ENCODE measurements around the gene RABL3. TPM values are rescaled to one million over a fixed set of nuclear protein-coding genes. Genes with fewer than 3 reads are reported as not detected.

RABL3 gene
- total and polyA plus RNA-seq, 2 donors: 8.5 to 14.8 TPM

DNA sequence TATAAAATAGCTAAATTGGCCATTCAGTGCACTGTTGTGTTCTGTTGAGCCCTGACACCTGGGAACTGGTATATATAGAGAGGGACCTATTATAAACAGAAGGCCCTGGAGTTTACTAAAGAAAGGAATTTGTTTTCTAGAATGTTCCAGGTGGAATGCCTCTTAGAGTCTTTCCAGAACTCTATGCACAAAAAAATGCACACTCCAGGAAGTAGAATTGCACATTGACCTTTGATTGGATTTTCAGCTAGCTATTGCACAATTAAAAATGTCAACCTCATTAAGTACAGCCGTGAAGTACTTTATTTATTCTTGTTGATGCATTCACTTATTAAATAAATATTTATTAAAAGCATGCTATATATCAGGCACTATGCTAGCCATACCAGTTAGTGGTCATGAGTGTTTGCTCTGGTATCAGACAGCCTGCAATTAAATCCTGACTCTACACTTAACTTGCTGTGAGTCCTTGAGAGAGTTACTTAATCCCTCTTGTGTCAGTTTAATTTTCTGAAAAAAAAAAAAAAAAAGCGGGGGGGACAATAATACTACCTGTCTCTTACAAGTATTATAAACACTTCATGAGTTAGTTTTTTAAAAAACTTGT lies 105.4 kb downstream of the RABL3 start:
- Histone ChIP-seq H3K4me1 (ENCODE audit: control insufficient read depth in 2 of 2, insufficient read depth in 2 of 2, low read length in 2 of 2) (no peaks in the 10 kb centered on the region), H3K36me3 (ENCODE audit: control insufficient read depth in 2 of 2, insufficient read depth in 2 of 2, low read length in 1 of 2) (no peaks in the 10 kb centered on the region), H3K27me3 (ENCODE audit: control insufficient read depth in 2 of 2, insufficient read depth in 1 of 2, low read length in 1 of 2) (no peaks in the 10 kb centered on the region), H3K9me3 (ENCODE audit: control insufficient read depth in 2 of 2, insufficient read depth in 1 of 2, low read length in 1 of 2) (no peaks in the 10 kb centered on the region), H3K27ac (ENCODE audit: low read depth in 1 of 2, low read length in 1 of 2) (no peak overlapping the region), H3K4me3 (ENCODE audit: low read length in 2 of 2) (no peak overlapping the region)
- WGBS: 98% methylated on average over 2 of the region's 2 CpGs
- no peak for DNase-seq (ENCODE audit: low read depth in 6 of 9, low spot score in 9 of 9)

Other genes with a start within 250 kb of the RABL3 start
- gene NDUFB4, start 146.2 kb downstream of the RABL3 start, total RNA-seq: 154 TPM
- 199 TPM for gene NDUFB4, start 146.2 kb downstream of the RABL3 start, polyA plus RNA-seq
- gene HGD, start 60.3 kb downstream of the RABL3 start, total RNA-seq: 0.38 TPM
- 1.9 TPM for gene HGD, start 60.3 kb downstream of the RABL3 start, polyA plus RNA-seq
- gene GTF2E1, start 228 bp upstream of the RABL3 start, total RNA-seq: 15.5 TPM
- gene GTF2E1, start 228 bp upstream of the RABL3 start, polyA plus RNA-seq: 11.1 TPM
- gene STXBP5L, start 165.7 kb upstream of the RABL3 start, total RNA-seq: 0.33 TPM
- 0.02 TPM for gene STXBP5L, start 165.7 kb upstream of the RABL3 start, polyA plus RNA-seq

Measured in thymus (tissue), 11 donors.